IPS-11a (cell line): ENCODE data around the gene METTL24.
"Not testable (repeated sequence)": the region's sequence is repeated elsewhere in the genome, so short reads cannot be mapped to it uniquely, and the experiment has no call there.

Experiments used
- H3K4me3 ChIP-seq: one replicate; pipeline ENCODE4 v1.5.1; 2013; ENCODE audit warnings: low read depth, low read length, control low read depth

Gene METTL24

GRCh38 chr6:110270165-110270564 is 88.0 kb downstream of the METTL24 start:
- H3K4me3 ChIP-seq: no peak overlapping the region

GRCh38 chr6:110269623-110270022 is 88.5 kb downstream of the METTL24 start:
- no peak overlapping the region for H3K4me3 ChIP-seq

- no peak overlapping the region for H3K4me3 ChIP-seq
Measured at GRCh38 chr6:110266996-110267395, 91.2 kb downstream of the METTL24 start.

GRCh38 chr6:110265273-110265672 is 92.9 kb downstream of the METTL24 start:
- H3K4me3 ChIP-seq: no peak overlapping the region

- H3K4me3 ChIP-seq: no peak overlapping the region
Measured at GRCh38 chr6:110256366-110256765, 101.8 kb downstream of the METTL24 start.

GRCh38 chr6:110255211-110255750 is 102.9 kb downstream of the METTL24 start:
- no peak overlapping the region for H3K4me3 ChIP-seq

GRCh38 chr6:110250838-110251237 is 107.3 kb downstream of the METTL24 start:
- no peak overlapping the region for H3K4me3 ChIP-seq

- H3K4me3 ChIP-seq: no peak overlapping the region
Measured at GRCh38 chr6:110250058-110250457, 108.1 kb downstream of the METTL24 start.

- H3K4me3 ChIP-seq: no peak overlapping the region
Measured at GRCh38 chr6:110246900-110247546, 111.1 kb downstream of the METTL24 start.

GRCh38 chr6:110246378-110246777 is 111.8 kb downstream of the METTL24 start:
- H3K4me3 ChIP-seq: no peak overlapping the region

- H3K4me3 ChIP-seq: not testable (repeated sequence)
Measured at GRCh38 chr6:110244621-110245020, 113.5 kb downstream of the METTL24 start.

GRCh38 chr6:110239526-110240274 is 118.4 kb downstream of the METTL24 start:
- no peak overlapping the region for H3K4me3 ChIP-seq

- not testable (repeated sequence) for H3K4me3 ChIP-seq
Measured at GRCh38 chr6:110236007-110236406, 122.1 kb downstream of the METTL24 start.

GRCh38 chr6:110233770-110234374 is 124.3 kb downstream of the METTL24 start:
- no peak overlapping the region for H3K4me3 ChIP-seq

- H3K4me3 ChIP-seq: no peak overlapping the region
Measured at GRCh38 chr6:110232450-110232849, 125.7 kb downstream of the METTL24 start.

- H3K4me3 ChIP-seq: no peak overlapping the region
Measured at GRCh38 chr6:110226261-110226660, 131.9 kb downstream of the METTL24 start.

GRCh38 chr6:110221738-110222137 is 136.4 kb downstream of the METTL24 start:
- no peak overlapping the region for H3K4me3 ChIP-seq

- H3K4me3 ChIP-seq: no peak overlapping the region
Measured at GRCh38 chr6:110217266-110217665, 140.9 kb downstream of the METTL24 start.

GRCh38 chr6:110216140-110216539 is 142.0 kb downstream of the METTL24 start:
- no peak overlapping the region for H3K4me3 ChIP-seq

GRCh38 chr6:110214338-110214737 is 143.8 kb downstream of the METTL24 start:
- H3K4me3 ChIP-seq: no peak overlapping the region

GRCh38 chr6:110211753-110212152 is 146.4 kb downstream of the METTL24 start:
- H3K4me3 ChIP-seq: no peak overlapping the region

- H3K4me3 ChIP-seq: no peak overlapping the region
Measured at GRCh38 chr6:110207652-110208051, 150.5 kb downstream of the METTL24 start.
